ENCODE results near the gene SORCS2. TPM values are rescaled to one million over a fixed set of nuclear protein-coding genes. Genes with fewer than 3 reads are reported as not detected.

SORCS2 gene
- total and polyA plus RNA-seq, 2 of the 13 experiments (the other 11 are each of a cell fraction or from before 2014, with no cell fraction given): 0.82 to 1.0 TPM

DNA sequence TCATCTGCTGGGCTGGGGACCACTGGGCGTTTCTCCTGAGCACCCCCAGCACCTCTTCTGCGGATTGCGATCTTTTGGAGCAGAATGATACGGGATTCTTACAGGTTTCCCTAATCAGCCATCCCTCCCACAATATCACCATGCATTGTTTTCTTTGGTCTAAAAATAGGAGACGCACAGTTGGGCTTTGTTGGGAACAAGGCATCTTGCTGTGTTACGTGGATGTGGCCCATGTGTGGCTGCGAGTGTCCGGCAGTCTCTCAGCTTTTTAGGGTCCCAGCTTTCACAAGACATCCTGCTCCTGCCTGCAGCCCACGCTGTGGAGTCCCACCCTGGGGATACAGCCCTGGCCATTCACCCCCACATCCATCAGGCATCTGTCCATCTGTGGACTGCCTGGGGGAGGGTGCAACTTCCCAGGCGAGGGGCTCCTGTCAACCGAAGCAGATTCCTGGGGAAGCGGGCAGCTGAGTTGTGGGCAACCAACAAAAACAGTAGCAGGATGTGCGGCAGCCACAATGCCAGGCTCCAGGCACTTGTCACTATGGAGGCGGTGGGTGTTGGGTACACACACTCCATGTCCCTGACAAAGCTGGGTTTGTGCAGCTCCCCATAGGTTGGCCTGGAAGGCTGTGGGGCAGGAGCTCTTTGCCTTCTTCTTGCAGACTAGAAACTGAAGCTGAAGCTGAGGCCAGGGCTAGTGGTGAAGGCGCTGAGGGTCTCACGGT, 427.9 kb downstream of the SORCS2 start (continued):
- TF ChIP-seq, protein P1, sequence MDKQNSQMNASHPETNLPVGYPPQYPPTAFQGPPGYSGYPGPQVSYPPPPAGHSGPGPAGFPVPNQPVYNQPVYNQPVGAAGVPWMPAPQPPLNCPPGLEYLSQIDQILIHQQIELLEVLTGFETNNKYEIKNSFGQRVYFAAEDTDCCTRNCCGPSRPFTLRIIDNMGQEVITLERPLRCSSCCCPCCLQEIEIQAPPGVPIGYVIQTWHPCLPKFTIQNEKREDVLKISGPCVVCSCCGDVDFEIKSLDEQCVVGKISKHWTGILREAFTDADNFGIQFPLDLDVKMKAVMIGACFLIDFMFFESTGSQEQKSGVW (CRISPR knock-in tag; IDR thresholded peaks at IDR 0.05; ENCODE audit: borderline replicate concordance): no peak

DNA sequence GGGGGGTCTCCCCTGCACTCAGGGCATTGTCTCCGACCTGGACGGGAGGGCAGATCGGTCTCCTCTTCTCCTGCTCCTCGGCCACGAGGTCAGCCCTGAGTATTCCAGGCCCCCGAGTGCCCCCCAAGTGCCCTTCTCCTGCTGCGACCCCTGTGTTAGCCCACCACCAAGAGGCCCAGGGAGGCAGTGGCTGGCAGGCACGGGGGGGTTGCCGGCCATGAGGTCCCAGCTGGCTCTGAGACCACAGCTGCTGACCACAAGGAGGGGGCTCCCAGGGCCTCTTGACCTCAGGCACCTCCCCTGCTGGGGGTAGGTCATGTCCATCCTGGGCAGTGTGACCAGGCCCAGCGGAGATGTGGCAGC, 428.5 kb downstream of the SORCS2 start:
- ChIA-PET CTCF (ENCODE audit: low intra/inter-chr PET ratio, low total read pairs) (no interaction called here), POLR2A (no interaction called here)
- no peaks in the 10 kb centered on the region for H3K36me3 ChIP-seq (replicated peaks in 1 of 2; ENCODE audit: control insufficient read depth in 1 of 2, insufficient read depth in 2 of 2, low read length in 2 of 2)
- no peaks in the 10 kb centered on the region for H3K79me2 ChIP-seq (ENCODE audit: insufficient read depth, low read length)
- H4K20me1 ChIP-seq (ENCODE audit: insufficient read depth, low read length): no peaks in the 10 kb centered on the region
- FAIRE-seq (no peak), ATAC-seq (no peak), DNase-seq (ENCODE audit: low spot score) (no peak)
- no peak for TF ChIP-seq ZNF720 (CRISPR knock-in tag; IDR thresholded peaks at IDR 0.05)
- TF ChIP-seq, protein P2, sequence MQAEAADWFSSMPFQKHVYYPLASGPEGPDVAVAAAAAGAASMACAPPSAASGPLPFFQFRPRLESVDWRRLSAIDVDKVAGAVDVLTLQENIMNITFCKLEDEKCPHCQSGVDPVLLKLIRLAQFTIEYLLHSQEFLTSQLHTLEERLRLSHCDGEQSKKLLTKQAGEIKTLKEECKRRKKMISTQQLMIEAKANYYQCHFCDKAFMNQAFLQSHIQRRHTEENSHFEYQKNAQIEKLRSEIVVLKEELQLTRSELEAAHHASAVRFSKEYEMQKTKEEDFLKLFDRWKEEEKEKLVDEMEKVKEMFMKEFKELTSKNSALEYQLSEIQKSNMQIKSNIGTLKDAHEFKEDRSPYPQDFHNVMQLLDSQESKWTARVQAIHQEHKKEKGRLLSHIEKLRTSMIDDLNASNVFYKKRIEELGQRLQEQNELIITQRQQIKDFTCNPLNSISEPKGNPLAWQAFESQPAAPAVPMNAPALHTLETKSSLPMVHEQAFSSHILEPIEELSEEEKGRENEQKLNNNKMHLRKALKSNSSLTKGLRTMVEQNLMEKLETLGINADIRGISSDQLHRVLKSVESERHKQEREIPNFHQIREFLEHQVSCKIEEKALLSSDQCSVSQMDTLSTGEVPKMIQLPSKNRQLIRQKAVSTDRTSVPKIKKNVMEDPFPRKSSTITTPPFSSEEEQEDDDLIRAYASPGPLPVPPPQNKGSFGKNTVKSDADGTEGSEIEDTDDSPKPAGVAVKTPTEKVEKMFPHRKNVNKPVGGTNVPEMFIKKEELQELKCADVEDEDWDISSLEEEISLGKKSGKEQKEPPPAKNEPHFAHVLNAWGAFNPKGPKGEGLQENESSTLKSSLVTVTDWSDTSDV (CRISPR knock-in tag; IDR thresholded peaks at IDR 0.05): no peak
- TF ChIP-seq MEIS1 (CRISPR knock-in tag; IDR thresholded peaks at IDR 0.05; ENCODE audit: borderline replicate concordance): no peak
- TF ChIP-seq HNRNPK (IDR thresholded peaks at IDR 0.05; ENCODE audit: low read depth, low read length, poor library complexity, severe bottlenecking): no peak
- no peak for TF ChIP-seq ZNF777 (CRISPR knock-in tag; IDR thresholded peaks at IDR 0.05)
- no peak for TF ChIP-seq TEAD2 (CRISPR knock-in tag; IDR thresholded peaks at IDR 0.05)
- TF ChIP-seq ZNF317 (CRISPR knock-in tag; IDR thresholded peaks at IDR 0.05): no peak
- no peak for TF ChIP-seq ZSCAN30 (CRISPR knock-in tag; IDR thresholded peaks at IDR 0.05)
- TF ChIP-seq NFYC (CRISPR knock-in tag; IDR thresholded peaks at IDR 0.05): no peak
- TF ChIP-seq CAMTA2 (CRISPR knock-in tag; IDR thresholded peaks at IDR 0.05; ENCODE audit: borderline replicate concordance): no peak
- TF ChIP-seq, protein P3, sequence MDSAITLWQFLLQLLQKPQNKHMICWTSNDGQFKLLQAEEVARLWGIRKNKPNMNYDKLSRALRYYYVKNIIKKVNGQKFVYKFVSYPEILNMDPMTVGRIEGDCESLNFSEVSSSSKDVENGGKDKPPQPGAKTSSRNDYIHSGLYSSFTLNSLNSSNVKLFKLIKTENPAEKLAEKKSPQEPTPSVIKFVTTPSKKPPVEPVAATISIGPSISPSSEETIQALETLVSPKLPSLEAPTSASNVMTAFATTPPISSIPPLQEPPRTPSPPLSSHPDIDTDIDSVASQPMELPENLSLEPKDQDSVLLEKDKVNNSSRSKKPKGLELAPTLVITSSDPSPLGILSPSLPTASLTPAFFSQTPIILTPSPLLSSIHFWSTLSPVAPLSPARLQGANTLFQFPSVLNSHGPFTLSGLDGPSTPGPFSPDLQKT (CRISPR knock-in tag; IDR thresholded peaks at IDR 0.05; ENCODE audit: borderline replicate concordance): no peak
- TF ChIP-seq ZNF24 (IDR thresholded peaks at IDR 0.05): no peak
- no peak for TF ChIP-seq JUN (CRISPR knock-in tag; IDR thresholded peaks at IDR 0.05)
- no peak for TF ChIP-seq PHF8 (CRISPR knock-in tag; IDR thresholded peaks at IDR 0.05)
- no peak for TF ChIP-seq PAF1 (CRISPR knock-in tag; IDR thresholded peaks at IDR 0.05)
- TF ChIP-seq CHCHD3 (CRISPR knock-in tag; IDR thresholded peaks at IDR 0.05): no peak
- no peak overlapping the region for H2AFZ ChIP-seq (ENCODE audit: low read length)
- no TSS peak for BruUV-seq (replicated peaks)
- WGBS (ENCODE audit: low lambda C conversion rate): no CpG with 5 or more reads among the region's 10 CpGs
- H3K4me3 ChIP-seq (replicated peaks in 1 of 3; ENCODE audit: insufficient read depth in 1 of 3, low read depth in 2 of 3, low read length in 3 of 3): no peak overlapping the region
- intact Hi-C loops (cut with micrococcal nuclease; ENCODE audit: unreplicated experiment): no loop called here
- H3K4me1 ChIP-seq (ENCODE audit: insufficient read depth, low read length): no peaks in the 10 kb centered on the region
- no peaks in the 10 kb centered on the region for H3K9me3 ChIP-seq (ENCODE audit: low read length)
- no peak overlapping the region for H3K27ac ChIP-seq (ENCODE audit: extremely low read length, insufficient read depth, low read length)
- in situ Hi-C loops (cut with HindIII; ENCODE audit: extremely low pct_ligation_motif_present, low pct_unique_long_range_greater_than_20kb): no loop called here
- H3K9ac ChIP-seq (ENCODE audit: insufficient read depth, low read depth, low read length): no peak overlapping the region
- no peak overlapping the region for H3K4me2 ChIP-seq (ENCODE audit: low read depth, low read length)
- no peaks in the 10 kb centered on the region for H3K27me3 ChIP-seq (ENCODE audit: control insufficient read depth in 1 of 2, insufficient read depth in 2 of 2, low read length in 2 of 2)
